ENCODE results near the gene APLP2. TPM values are rescaled to one million over a fixed set of nuclear protein-coding genes. Genes with fewer than 3 reads are reported as not detected.

The APLP2 gene
- total and polyA plus RNA-seq, 9 donors, result 198 to 466 (median 251) TPM

- H3K9me3 ChIP-seq, result no peaks in the 10 kb centered on the region
- H3K27me3 ChIP-seq, result no peaks in the 10 kb centered on the region
- no peak for TF ChIP-seq EP300 (IDR thresholded peaks at IDR 0.05)
- no peak for TF ChIP-seq CTCF (IDR thresholded peaks at IDR 0.05)
- TF ChIP-seq POLR2A (IDR thresholded peaks at IDR 0.05), result no peak
- H3K36me3 ChIP-seq, result no peaks in the 10 kb centered on the region
- H3K4me3 ChIP-seq, result peak overlapping the region; percentile 94
- H3K27ac ChIP-seq, result peak overlapping the region; percentile 80 to 96
- intact Hi-C loops (cut with DNase I), result loop anchor here (5.0 to 10.0 kb wide), 3 partner anchors 54 to 66 kb away; partner anchors contain the start of gene PRDM10 (in 2 of the 4)
- peak in 1 of 5 donors; percentile 26 for DNase-seq
- H3K4me1 ChIP-seq (ENCODE audit: insufficient read depth), result peaks cover 8% of the 10 kb centered on the region
- WGBS, 3 donors, result 71 to 76% (median 72%) methylated on average over 18 of the region's 18 CpGs
Measured at GRCh38 chr11:130068546-130068985, 1.1 kb upstream of the APLP2 start.

- Histone ChIP-seq H3K27me3 (no peaks in the 10 kb centered on the region), H3K36me3 (no peaks in the 10 kb centered on the region), H3K4me1 (ENCODE audit: insufficient read depth) (peaks cover 8% of the 10 kb centered on the region), H3K4me3 (peak overlapping the region; percentile 94), H3K9me3 (no peaks in the 10 kb centered on the region), H3K27ac (peak overlapping the region; percentile 80 to 96)
- TF ChIP-seq EP300 (IDR thresholded peaks at IDR 0.05), result no peak
- TF ChIP-seq CTCF (IDR thresholded peaks at IDR 0.05), result peak; percentile 7 to 45 (median 44)
- 1 to 5% (median 3%) methylated on average over 40 to 53 of the region's 53 CpGs for WGBS, 3 donors
- intact Hi-C loops (cut with DNase I), result loop anchor here (1.0 to 10.0 kb wide), 4 partner anchors 54 to 67 kb away; partner anchors contain the start of gene PRDM10 (in 2 of the 4)
- peak in 2 of 5 donors; percentile 82 to 87 for DNase-seq
Measured at GRCh38 chr11:130068986-130069658, 572 bp upstream of the APLP2 start.

GRCh38 chr11:130070109-130070845, 583 bp downstream of the APLP2 start:
- H3K27ac ChIP-seq, result peak overlapping the region; percentile 95 to 96
- WGBS, 3 donors, result 0 to 2% (median 1%) methylated on average over 29 to 100 of the region's 100 CpGs
- no peaks in the 10 kb centered on the region for H3K27me3 ChIP-seq
- TF ChIP-seq CTCF (IDR thresholded peaks at IDR 0.05) (no peak), POLR2A (IDR thresholded peaks at IDR 0.05) (no peak), EP300 (IDR thresholded peaks at IDR 0.05) (no peak)
- H3K4me3 ChIP-seq, result peak overlapping the region; percentile 94
- H3K4me1 ChIP-seq (ENCODE audit: insufficient read depth), result peaks cover 8% of the 10 kb centered on the region
- no peaks in the 10 kb centered on the region for H3K36me3 ChIP-seq
- peak; percentile 35 to 66 (median 58) for DNase-seq
- intact Hi-C loops (cut with DNase I), result loop anchor here in 1 of 4 donors (2.0 kb wide), 1 partner anchor 37 kb away; no protein-coding TSS in a partner anchor
- no peaks in the 10 kb centered on the region for H3K9me3 ChIP-seq

GRCh38 chr11:130070846-130071200, 1.1 kb downstream of the APLP2 start:
- Histone ChIP-seq H3K27ac (peak overlapping the region; percentile 95 to 96), H3K4me3 (peak overlapping the region; percentile 94), H3K4me1 (ENCODE audit: insufficient read depth) (peaks cover 8% of the 10 kb centered on the region), H3K36me3 (no peaks in the 10 kb centered on the region), H3K27me3 (no peaks in the 10 kb centered on the region), H3K9me3 (no peaks in the 10 kb centered on the region)
- intact Hi-C loops (cut with DNase I), result loop anchor here in 1 of 4 donors (2.0 kb wide), 1 partner anchor 36 kb away; no protein-coding TSS in a partner anchor
- WGBS, 3 donors, result 0 to 1% (median 1%) methylated on average over 14 to 23 of the region's 23 CpGs
- TF ChIP-seq EP300 (IDR thresholded peaks at IDR 0.05) (no peak), CTCF (IDR thresholded peaks at IDR 0.05) (no peak), POLR2A (IDR thresholded peaks at IDR 0.05) (no peak)
- peak in 1 of 5 donors; percentile 16 for DNase-seq
